HG02610 (cell line): ENCODE data around the gene CCDC152.
"Not testable (repeated sequence)": the region's sequence is repeated elsewhere in the genome, so short reads cannot be mapped to it uniquely, and the experiment has no call there.

Experiments used
- ATAC-seq: cut with Tn5 transposase; IDR thresholded peaks from one replicate; pipeline ENCODE4 v1.9.1; 2021; ENCODE audit warnings: mild to moderate bottlenecking, moderate library complexity; ENCODE audit not compliant: unreplicated experiment

CCDC152 gene

GRCh38 chr5:42844408-42844807 is 87.8 kb downstream of the CCDC152 start:
- ATAC-seq, result not testable (repeated sequence)

- ATAC-seq, result no peak
These were observed 91.9 kb downstream of the CCDC152 start for GRCh38 chr5:42848545-42848944.

GRCh38 chr5:42851481-42851880 is 94.9 kb downstream of the CCDC152 start:
- no peak for ATAC-seq
